Skeletal muscle tissue (tissue), 4 donors: ENCODE results near the gene CAMK1D. TPM values are rescaled to one million over a fixed set of nuclear protein-coding genes. Genes with fewer than 3 reads are reported as not detected.

Experiments
- H3K27ac ChIP-seq: one replicate; pipeline ENCODE4 v1.7.0; 2013; ENCODE audit warnings: mild to moderate bottlenecking, low read depth, low read length, inconsistent platforms
- H3K27me3 ChIP-seq, 3 donors: one replicate each; pipeline ENCODE4 v1.7.0; 2013; ENCODE audit warnings: low read length in 3 of 3; ENCODE audit not compliant: control insufficient read depth in 3 of 3, insufficient read depth in 3 of 3
- H3K36me3 ChIP-seq, 3 donors: one replicate each; pipeline ENCODE4 v1.7.0; 2013; ENCODE audit warnings: low read length in 3 of 3; ENCODE audit not compliant: control insufficient read depth in 3 of 3, insufficient read depth in 3 of 3
- H3K4me1 ChIP-seq, 3 donors: one replicate each; pipeline ENCODE4 v1.7.0; 2013; ENCODE audit warnings: low read length in 3 of 3, mild to moderate bottlenecking in 3 of 3; ENCODE audit not compliant: control insufficient read depth in 3 of 3, insufficient read depth in 3 of 3
- H3K4me3 ChIP-seq, 3 donors: one replicate each; pipeline ENCODE4 v1.7.0; 2013; ENCODE audit warnings: low read length in 3 of 3
- H3K9ac ChIP-seq, 3 donors: one replicate each; pipeline ENCODE4 v1.7.0; 2013; ENCODE audit warnings: low read length in 3 of 3, mild to moderate bottlenecking in 3 of 3, moderate library complexity in 2 of 3, low read depth in 1 of 3
- H3K9me3 ChIP-seq, 3 donors: one replicate each; pipeline ENCODE4 v1.7.0; 2013; ENCODE audit warnings: low read length in 3 of 3; ENCODE audit not compliant: control insufficient read depth in 3 of 3
- total RNA-seq: library from RNA; depleted of rRNA; stranded (reverse); fragments of >200 nt; gene quantifications from one replicate; pipeline ENCODE4 v1.2.3, GENCODE V29; 2014
- donor health status: Osteomylitis.

Gene CAMK1D
- total RNA-seq, 1 donor from 2014 or later = 2.1 TPM

- Histone ChIP-seq H3K4me3 (no peak overlapping the region), H3K9me3 (no peaks in the 10 kb centered on the region), H3K9ac (no peak overlapping the region), H3K27me3 (no peaks in the 10 kb centered on the region), H3K27ac (no peak overlapping the region), H3K36me3 (peaks cover 0 to 7% (median 0%) of the 10 kb centered on the region in 3 donors), H3K4me1 (no peaks in the 10 kb centered on the region)
Measured at GRCh38 chr10:12822126-12822892, 473.0 kb downstream of the CAMK1D start.

GRCh38 chr10:12822893-12823170, 473.5 kb downstream of the CAMK1D start:
- no peaks in the 10 kb centered on the region for H3K9me3 ChIP-seq
- H3K27ac ChIP-seq = no peak overlapping the region
- no peak overlapping the region for H3K9ac ChIP-seq
- no peak overlapping the region for H3K4me3 ChIP-seq
- peaks cover 0 to 7% (median 0%) of the 10 kb centered on the region in 3 donors for H3K36me3 ChIP-seq
- no peaks in the 10 kb centered on the region for H3K4me1 ChIP-seq
- no peaks in the 10 kb centered on the region for H3K27me3 ChIP-seq

GRCh38 chr10:12823328-12823727, 474.0 kb downstream of the CAMK1D start:
- peaks cover 0 to 7% (median 0%) of the 10 kb centered on the region in 3 donors for H3K36me3 ChIP-seq
- H3K27me3 ChIP-seq = no peaks in the 10 kb centered on the region
- H3K9me3 ChIP-seq = no peaks in the 10 kb centered on the region
- H3K27ac ChIP-seq = no peak overlapping the region
- no peak overlapping the region for H3K9ac ChIP-seq
- no peaks in the 10 kb centered on the region for H3K4me1 ChIP-seq
- no peak overlapping the region for H3K4me3 ChIP-seq

- Histone ChIP-seq H3K4me3 (no peak overlapping the region), H3K36me3 (peaks cover 0 to 7% (median 0%) of the 10 kb centered on the region in 3 donors), H3K27me3 (no peaks in the 10 kb centered on the region), H3K9ac (no peak overlapping the region), H3K4me1 (no peaks in the 10 kb centered on the region), H3K9me3 (no peaks in the 10 kb centered on the region), H3K27ac (no peak overlapping the region)
Measured at GRCh38 chr10:12825260-12825849, 476.0 kb downstream of the CAMK1D start.

- Histone ChIP-seq H3K36me3 (peaks cover 0 to 7% (median 2%) of the 10 kb centered on the region in 3 donors), H3K9me3 (no peaks in the 10 kb centered on the region), H3K9ac (no peak overlapping the region), H3K27me3 (no peaks in the 10 kb centered on the region), H3K4me3 (no peak overlapping the region), H3K27ac (no peak overlapping the region), H3K4me1 (no peaks in the 10 kb centered on the region)
Measured at GRCh38 chr10:12826800-12827372, 477.5 kb downstream of the CAMK1D start.

- Histone ChIP-seq H3K9ac (no peak overlapping the region), H3K36me3 (peaks cover 0 to 7% (median 2%) of the 10 kb centered on the region in 3 donors), H3K9me3 (no peaks in the 10 kb centered on the region), H3K4me1 (no peaks in the 10 kb centered on the region), H3K27ac (no peak overlapping the region), H3K4me3 (no peak overlapping the region), H3K27me3 (no peaks in the 10 kb centered on the region)
Measured at GRCh38 chr10:12828736-12829135, 479.4 kb downstream of the CAMK1D start.

- H3K4me3 ChIP-seq = no peak overlapping the region
- no peaks in the 10 kb centered on the region for H3K4me1 ChIP-seq
- peaks cover 0 to 2% (median 2%) of the 10 kb centered on the region in 3 donors for H3K36me3 ChIP-seq
- no peaks in the 10 kb centered on the region for H3K9me3 ChIP-seq
- H3K27me3 ChIP-seq = no peaks in the 10 kb centered on the region
- H3K9ac ChIP-seq = no peak overlapping the region
- no peak overlapping the region for H3K27ac ChIP-seq
Measured at GRCh38 chr10:12829831-12830390, 480.6 kb downstream of the CAMK1D start.

- Histone ChIP-seq H3K27me3 (no peaks in the 10 kb centered on the region), H3K9ac (no peak overlapping the region), H3K27ac (no peak overlapping the region), H3K9me3 (no peaks in the 10 kb centered on the region), H3K4me3 (no peak overlapping the region), H3K36me3 (peaks cover 0 to 2% (median 0%) of the 10 kb centered on the region in 3 donors), H3K4me1 (no peaks in the 10 kb centered on the region)
Measured at GRCh38 chr10:12832096-12832495, 482.7 kb downstream of the CAMK1D start.

GRCh38 chr10:12833451-12833850, 484.1 kb downstream of the CAMK1D start:
- Histone ChIP-seq H3K4me1 (no peaks in the 10 kb centered on the region), H3K9ac (no peak overlapping the region), H3K4me3 (no peak overlapping the region), H3K27me3 (no peaks in the 10 kb centered on the region), H3K36me3 (peaks cover 0 to 2% (median 0%) of the 10 kb centered on the region in 3 donors), H3K27ac (no peak overlapping the region), H3K9me3 (no peaks in the 10 kb centered on the region)

- H3K9ac ChIP-seq = no peak overlapping the region
- H3K36me3 ChIP-seq = peaks cover 0 to 2% (median 0%) of the 10 kb centered on the region in 3 donors
- H3K4me3 ChIP-seq = no peak overlapping the region
- H3K4me1 ChIP-seq = no peaks in the 10 kb centered on the region
- no peaks in the 10 kb centered on the region for H3K27me3 ChIP-seq
- H3K27ac ChIP-seq = no peak overlapping the region
- H3K9me3 ChIP-seq = no peaks in the 10 kb centered on the region
Measured at GRCh38 chr10:12834116-12834665, 484.8 kb downstream of the CAMK1D start.
